ENCODE results near the gene INTS14. TPM values are rescaled to one million over a fixed set of nuclear protein-coding genes. Genes with fewer than 3 reads are reported as not detected.
A peak's percentile ranks its signal among the peaks of the same experiment; 100 is the strongest.

Gene INTS14
- total RNA-seq, 2 experiments from 2014 or later = 20.6 to 25.1 TPM

DNA sequence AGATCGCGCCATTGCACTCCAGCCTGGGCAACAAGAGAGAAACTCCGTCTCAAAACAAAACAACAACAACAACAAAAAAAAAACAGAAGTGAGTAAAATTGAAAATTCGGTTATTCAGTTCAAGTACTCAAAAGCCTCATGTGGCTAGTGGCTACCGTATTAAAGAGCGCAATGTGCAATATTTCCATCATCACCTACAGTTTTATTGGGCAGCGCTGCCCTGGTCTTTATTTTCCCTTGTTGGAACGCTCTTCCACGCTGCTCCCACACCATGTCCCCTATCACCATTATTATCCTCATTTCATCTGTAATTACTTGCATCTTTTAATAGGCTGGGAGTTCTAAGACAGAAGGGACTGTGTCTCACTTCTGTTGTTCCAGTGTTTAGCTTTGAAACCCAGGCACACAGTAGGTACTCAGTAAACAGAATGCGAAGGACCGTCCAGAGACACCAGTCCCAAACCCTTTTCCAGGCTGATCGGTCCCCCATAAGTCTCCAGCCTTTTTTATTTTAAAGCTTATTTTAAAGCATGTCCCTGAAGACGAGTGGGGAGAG is 81.1 kb downstream of the INTS14 start:
- intact Hi-C loops (cut with DNase I, micrococcal nuclease) = loop anchor here (1.0 kb wide), 1 partner anchor 13 kb away; the partner anchor contains the start of gene DPP8 (in 2 of the 2)
- ChIA-PET CTCF (interaction anchor here (1.0 to 1.6 kb wide), 3 partner anchors 11 to 969 kb away, joined by 3 to 5 read pairs (median 5); no protein-coding TSS in a partner anchor), POLR2A (interaction anchor here (1.0 to 3.1 kb wide), 9 partner anchors 10 to 339 kb away, joined by 3 to 21 read pairs (median 5); partner anchors contain the start of genes DPP8, INTS14, RAB11A and RNU5B-1)
- Histone ChIP-seq H3K36me3 (ENCODE audit: insufficient read depth, low read length) (no peaks in the 10 kb centered on the region), H3K4me3 (ENCODE audit: low read length) (peak overlapping the region; percentile 88), H3K9me3 (ENCODE audit: control insufficient read depth in 1 of 2, insufficient read depth in 1 of 2, low read length in 2 of 2) (no peaks in the 10 kb centered on the region), H3K27me3 (ENCODE audit: control insufficient read depth in 1 of 2, insufficient read depth in 2 of 2, low read length in 2 of 2) (no peaks in the 10 kb centered on the region), H3K4me1 (ENCODE audit: insufficient read depth, low read length) (peaks cover 18% of the 10 kb centered on the region), H3K27ac (ENCODE audit: low read depth in 1 of 2, low read length in 2 of 2) (peak overlapping the region in 1 of 2 donors; percentile 8)
- Mint-ChIP-seq H3K27ac (peak overlapping the region; percentile 49), H3K36me3 (ENCODE audit: low read depth) (peaks cover 8% of the 10 kb centered on the region), H3K27me3 (no peaks in the 10 kb centered on the region), H3K9me3 (no peaks in the 10 kb centered on the region), H3K4me3 (peak overlapping the region; percentile 87), H3K4me1 (ENCODE audit: low read depth) (peaks cover 30% of the 10 kb centered on the region)
- TF ChIP-seq, protein P1, sequence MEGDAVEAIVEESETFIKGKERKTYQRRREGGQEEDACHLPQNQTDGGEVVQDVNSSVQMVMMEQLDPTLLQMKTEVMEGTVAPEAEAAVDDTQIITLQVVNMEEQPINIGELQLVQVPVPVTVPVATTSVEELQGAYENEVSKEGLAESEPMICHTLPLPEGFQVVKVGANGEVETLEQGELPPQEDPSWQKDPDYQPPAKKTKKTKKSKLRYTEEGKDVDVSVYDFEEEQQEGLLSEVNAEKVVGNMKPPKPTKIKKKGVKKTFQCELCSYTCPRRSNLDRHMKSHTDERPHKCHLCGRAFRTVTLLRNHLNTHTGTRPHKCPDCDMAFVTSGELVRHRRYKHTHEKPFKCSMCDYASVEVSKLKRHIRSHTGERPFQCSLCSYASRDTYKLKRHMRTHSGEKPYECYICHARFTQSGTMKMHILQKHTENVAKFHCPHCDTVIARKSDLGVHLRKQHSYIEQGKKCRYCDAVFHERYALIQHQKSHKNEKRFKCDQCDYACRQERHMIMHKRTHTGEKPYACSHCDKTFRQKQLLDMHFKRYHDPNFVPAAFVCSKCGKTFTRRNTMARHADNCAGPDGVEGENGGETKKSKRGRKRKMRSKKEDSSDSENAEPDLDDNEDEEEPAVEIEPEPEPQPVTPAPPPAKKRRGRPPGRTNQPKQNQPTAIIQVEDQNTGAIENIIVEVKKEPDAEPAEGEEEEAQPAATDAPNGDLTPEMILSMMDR (IDR thresholded peaks at IDR 0.05) = no peak
- no peak for DNase-seq
- ATAC-seq (ENCODE audit: poor library complexity) = no peak

Other genes with a start within 250 kb of the INTS14 start
- gene IGDCC3, start 233.1 kb downstream of the INTS14 start, total RNA-seq = not detected
- gene IGDCC4, start 188.2 kb downstream of the INTS14 start, total RNA-seq = not detected
- gene DPP8, start 93.4 kb downstream of the INTS14 start, total RNA-seq = 10 to 100 TPM; 41.2 to 45.4 TPM
- 10 to 100 TPM; 13.9 to 14.1 TPM for gene HACD3, start 80.7 kb downstream of the INTS14 start, total RNA-seq
- 1 to 10 TPM; 2.2 to 2.3 TPM for gene SLC24A1, start 10.8 kb upstream of the INTS14 start, total RNA-seq
- gene DENND4A, start 181.2 kb upstream of the INTS14 start, total RNA-seq = 10 to 100 TPM; 64.1 to 69.6 TPM